ENCODE measurements around the gene DDX3X. TPM values are rescaled to one million over a fixed set of nuclear protein-coding genes. Genes with fewer than 3 reads are reported as not detected.

The DDX3X gene
- total RNA-seq, 1 experiment from 2014 or later = 338 TPM

GRCh38 chrX:41303013-41303412 lies 30.9 kb upstream of the DDX3X start:
- Histone ChIP-seq H3K18ac (ENCODE audit: insufficient read length, low read depth, low read length) (no peak overlapping the region), H4K91ac (ENCODE audit: insufficient read length, low read depth, low read length) (no peak overlapping the region), H2BK20ac (ENCODE audit: low read depth, low read length, poor library complexity, severe bottlenecking) (no peak overlapping the region), H4K20me1 (ENCODE audit: control insufficient read depth, insufficient read depth, insufficient read length) (no peaks in the 10 kb centered on the region), H3K27me3 (ENCODE audit: insufficient read depth, low read length) (no peaks in the 10 kb centered on the region), H3K4ac (ENCODE audit: low read depth, low read length) (no peak overlapping the region), H2BK5ac (ENCODE audit: insufficient read length, low read length) (no peak overlapping the region), H3K4me2 (ENCODE audit: insufficient read depth, insufficient read length, low read length) (no peak overlapping the region), H3K79me1 (ENCODE audit: insufficient read depth, low read depth, low read length, poor library complexity, severe bottlenecking) (no peaks in the 10 kb centered on the region), H2BK15ac (ENCODE audit: low read depth, low read length) (no peak overlapping the region), H3K56ac (ENCODE audit: insufficient read length, low read depth, low read length) (no peak overlapping the region), H3K23me2 (ENCODE audit: insufficient read length, low read depth, low read length, poor library complexity, severe bottlenecking) (no peaks in the 10 kb centered on the region), H3T11ph (ENCODE audit: low read length) (no peak overlapping the region), H3K4me1 (ENCODE audit: insufficient read depth, low read length) (peaks cover 3% of the 10 kb centered on the region; the same call in 1 of the 2 replicates), H3K14ac (ENCODE audit: insufficient read depth, low read length) (no peak overlapping the region), H3K79me2 (ENCODE audit: insufficient read depth, low read length) (no peaks in the 10 kb centered on the region), H3K9me3 (ENCODE audit: control insufficient read depth, low read depth, low read length) (no peaks in the 10 kb centered on the region), H4K5ac (ENCODE audit: insufficient read length, low read depth, low read length) (no peak overlapping the region), H2AFZ (ENCODE audit: low read length) (no peak overlapping the region), H2BK12ac (ENCODE audit: insufficient read length, low read depth, low read length) (no peak overlapping the region), H3K9ac (ENCODE audit: extremely low read depth, insufficient read length, low read length) (no peak overlapping the region), H2BK120ac (ENCODE audit: low read depth, low read length, poor library complexity, severe bottlenecking) (no peak overlapping the region), H4K8ac (replicated peaks; ENCODE audit: insufficient read length, low read depth, low read length) (no peak overlapping the region), H3K27ac (ENCODE audit: insufficient read length, low read depth, low read length) (no peak overlapping the region), H3K23ac (ENCODE audit: insufficient read length, low read depth, low read length) (no peak overlapping the region), H2AK5ac (ENCODE audit: insufficient read length, low read length) (no peak overlapping the region)
- no CpG with 5 or more reads among the region's 6 CpGs for WGBS (ENCODE audit: extremely low coverage, insufficient read length, low lambda C conversion rate)
- Mint-ChIP-seq H3K4me3 (no peak overlapping the region), H3K27ac (no peak overlapping the region; a peak in 1 of 7 replicates), H3K4me1 (peaks cover 22 to 27% of the 10 kb centered on the region in 2 experiments), H3K9me3 (peaks cover 55 to 64% of the 10 kb centered on the region in 2 experiments), H3K27me3 (ENCODE audit: low read depth) (peaks cover 2% of the 10 kb centered on the region; the same call in 1 of the 2 replicates), H3K36me3 (ENCODE audit: insufficient read depth in 1 of 3, low read depth in 3 of 3) (peaks cover 0 to 6% (median 4%) of the 10 kb centered on the region in 3 experiments; a peak in 4 of 7 replicates)
- no peak for TF ChIP-seq CTCF (conservative IDR thresholded peaks at IDR 0.05)
- DNase-seq = no peak
